H1 (cell line): Measurements from ENCODE around the gene GPR52. TPM values are rescaled to one million over a fixed set of nuclear protein-coding genes. Genes with fewer than 3 reads are reported as not detected.
A peak's percentile ranks its signal among the peaks of the same experiment; 100 is the strongest.

Experiments
- CTCF ChIA-PET: fragments of 300-600 bp; sonication (Branson Sonifier 250); formaldehyde crosslinking; loops from one replicate; lab custom pipeline; 2021; ENCODE audit not compliant: partially characterized antibody; lab: Charles Lee
- POLR2A ChIA-PET: fragments of 300-600 bp; sonication (Branson Sonifier 250); formaldehyde crosslinking; loops from one replicate; lab custom pipeline; 2021; ENCODE audit warnings: inconsistent platforms; ENCODE audit not compliant: partially characterized antibody; lab: Charles Lee
- DNase-seq, 2 experiments: peaks; one replicate each; pipeline versions ENCODE4 v3.0.0 to v3.0.0-alpha.2; 2010 to 2022; ENCODE audit warnings: low spot score in 2 of 2, low read depth in 1 of 2, mixed read lengths in 1 of 2
- FAIRE-seq: peaks from 2 replicates; lab custom pipeline; 2011; peaks lifted over from hg19 to GRCh38; lab: Jason Lieb, UNC
- H2AFZ ChIP-seq: 2 replicates; pipeline ENCODE4 v1.8.1; 2012; ENCODE audit warnings: low read length, inconsistent platforms
- H2AK5ac ChIP-seq: 2 replicates; pipeline ENCODE4 v1.6.1; 2013; ENCODE audit warnings: low read depth, low read length
- H2BK120ac ChIP-seq: replicated peaks from 2 replicates; pipeline ENCODE3; 2013; ENCODE audit warnings: low read depth, low read length, inconsistent platforms
- H2BK12ac ChIP-seq: 2 replicates; pipeline ENCODE4 v1.6.1; 2013; ENCODE audit warnings: low read depth, low read length
- H2BK15ac ChIP-seq: 2 replicates; pipeline ENCODE4 v1.6.1; 2013; ENCODE audit warnings: low read length
- H2BK20ac ChIP-seq: 2 replicates; pipeline ENCODE4 v1.6.1; 2013; ENCODE audit warnings: low read length
- H2BK5ac ChIP-seq: 2 replicates; pipeline ENCODE4 v1.6.1; 2013; ENCODE audit warnings: low read depth, low read length
- H3K14ac ChIP-seq: 2 replicates; pipeline ENCODE4 v1.6.1; 2013; ENCODE audit warnings: inconsistent platforms; ENCODE audit not compliant: insufficient read length
- H3K18ac ChIP-seq: 2 replicates; pipeline ENCODE4 v1.6.1; 2013; ENCODE audit warnings: low read length; ENCODE audit errors: extremely low read depth
- H3K23ac ChIP-seq: 2 replicates; pipeline ENCODE4 v1.6.1; 2013; ENCODE audit warnings: inconsistent platforms; ENCODE audit not compliant: insufficient read length
- H3K23me2 ChIP-seq: 2 replicates; pipeline ENCODE4 v1.6.1; 2013; ENCODE audit warnings: low read depth, low read length
- H3K27ac ChIP-seq: 2 replicates; pipeline ENCODE4 v1.6.1; 2011; ENCODE audit warnings: low read depth, low read length, inconsistent platforms
- H3K27me3 ChIP-seq, 4 experiments: replicated peaks in 1 of 4; 1 replicate in 1 of 4; 2 replicates in 3 of 4; pipeline versions ENCODE4 v1.6.1 to v1.8.1; 2011 to 2013; ENCODE audit warnings: low read length in 3 of 4, mild to moderate bottlenecking in 3 of 4, inconsistent platforms in 2 of 4, mixed read lengths in 2 of 4, moderate library complexity in 1 of 4; ENCODE audit not compliant: control insufficient read depth in 3 of 4, insufficient read depth in 3 of 4; ENCODE audit errors: extremely low read depth in 1 of 4
- H3K36me3 ChIP-seq, 4 experiments: 2 replicates each; pipeline versions ENCODE4 v1.6.1 to v1.8.1; 2011 to 2013; ENCODE audit warnings: mild to moderate bottlenecking in 4 of 4, low read length in 3 of 4, moderate library complexity in 2 of 4, control low read depth in 1 of 4, inconsistent platforms in 1 of 4; ENCODE audit not compliant: insufficient read depth in 4 of 4, control insufficient read depth in 2 of 4
- H3K4ac ChIP-seq: replicated peaks from 2 replicates; pipeline ENCODE3; 2013; ENCODE audit warnings: low read length, low read depth, mixed read lengths, inconsistent platforms; ENCODE audit not compliant: insufficient read length
- H3K4me1 ChIP-seq, 4 experiments: replicated peaks in 1 of 4; 1 replicate in 1 of 4; 2 replicates in 3 of 4; pipeline versions ENCODE4 v1.6.1 to v1.8.1; 2011 to 2013; ENCODE audit warnings: low read length in 3 of 4, inconsistent platforms in 2 of 4, mixed read lengths in 1 of 4; ENCODE audit not compliant: insufficient read depth in 4 of 4, control insufficient read depth in 3 of 4
- H3K4me2 ChIP-seq, 2 experiments: 2 replicates each; pipeline versions ENCODE4 v1.6.1 to v1.8.1; 2011 to 2013; ENCODE audit warnings: low read depth in 2 of 2, low read length in 2 of 2, control low read depth in 1 of 2, inconsistent platforms in 1 of 2, mild to moderate bottlenecking in 1 of 2; ENCODE audit not compliant: insufficient read depth in 1 of 2
- H3K4me3 ChIP-seq, 4 experiments: fragments of 200-600, 300-600 bp in 1 of 4; sonication (generic), shearing (Covaris generic), sonication (Bioruptor Twin) in 1 of 4; 2 replicates each; pipeline versions ENCODE4 v1.5.1 to v1.8.1; 2011 to 2016; ENCODE audit warnings: low read length in 4 of 4, low read depth in 3 of 4, control low read depth in 2 of 4, inconsistent platforms in 2 of 4, mild to moderate bottlenecking in 2 of 4, mixed read lengths in 1 of 4, moderate library complexity in 1 of 4; ENCODE audit not compliant: insufficient read depth in 2 of 4; ENCODE audit errors: extremely low read depth in 1 of 4
- H3K56ac ChIP-seq: replicated peaks from 2 replicates; pipeline ENCODE3; 2013; ENCODE audit warnings: low read depth, mild to moderate bottlenecking, mixed read lengths, low read length, inconsistent platforms; ENCODE audit not compliant: insufficient read length
- H3K79me1 ChIP-seq: 2 replicates; pipeline ENCODE4 v1.6.1; 2013; ENCODE audit warnings: low read depth, low read length, control low read depth
- H3K79me2 ChIP-seq, 2 experiments: 2 replicates each; pipeline versions ENCODE4 v1.6.1 to v1.8.1; 2012 to 2013; ENCODE audit warnings: low read length in 2 of 2, mild to moderate bottlenecking in 2 of 2, inconsistent platforms in 1 of 2; ENCODE audit not compliant: insufficient read depth in 2 of 2, control insufficient read depth in 1 of 2
- H3K9ac ChIP-seq, 4 experiments: replicated peaks in 1 of 4; 1 replicate in 1 of 4; 2 replicates in 3 of 4; pipeline versions ENCODE4 v1.6.1 to v1.8.1; 2011 to 2013; ENCODE audit warnings: low read depth in 3 of 4, low read length in 3 of 4, control low read depth in 2 of 4, mild to moderate bottlenecking in 2 of 4, moderate library complexity in 2 of 4, inconsistent platforms in 1 of 4; ENCODE audit errors: extremely low read depth in 1 of 4
- H3K9me3 ChIP-seq, 2 experiments: 2 replicates each; pipeline versions ENCODE4 v1.6.1 to v1.8.1; 2012 to 2013; ENCODE audit warnings: mild to moderate bottlenecking in 2 of 2, moderate library complexity in 2 of 2, control low read depth in 1 of 2, inconsistent platforms in 1 of 2, low read depth in 1 of 2, low read length in 1 of 2, mixed read lengths in 1 of 2; ENCODE audit not compliant: insufficient read depth in 2 of 2
- H4K20me1 ChIP-seq, 2 experiments: replicated peaks in 1 of 2; 2 replicates each; pipeline versions ENCODE3 to v1.8.1; 2011 to 2013; ENCODE audit warnings: inconsistent platforms in 2 of 2, low read length in 2 of 2, mild to moderate bottlenecking in 1 of 2; ENCODE audit not compliant: insufficient read depth in 2 of 2, control insufficient read depth in 1 of 2
- H4K5ac ChIP-seq: 2 replicates; pipeline ENCODE4 v1.6.1; 2013; ENCODE audit warnings: low read length, low read depth, mixed read lengths, inconsistent platforms; ENCODE audit not compliant: insufficient read length
- H4K8ac ChIP-seq: 2 replicates; pipeline ENCODE4 v1.8.0; 2013; ENCODE audit warnings: mild to moderate bottlenecking, moderate library complexity, low read length, inconsistent platforms; ENCODE audit not compliant: insufficient read depth; ENCODE audit errors: extremely low read depth
- H4K91ac ChIP-seq: replicated peaks from 2 replicates; pipeline ENCODE3; 2013; ENCODE audit warnings: low read length, mixed read lengths, inconsistent platforms; ENCODE audit not compliant: insufficient read length
- CBX8 ChIP-seq: fragments of 300-800, 300-1000 bp; sonication (generic); IDR thresholded peaks from 2 replicates; pipeline ENCODE4 v1.7.1; 2016; ENCODE audit warnings: low read depth, low read length, borderline replicate concordance
- RAD21 ChIP-seq, 2 experiments: IDR thresholded peaks in 1 of 2; conservative IDR thresholded peaks in 1 of 2; 2 replicates each; pipeline ENCODE4 v1.6.1; 2011; ENCODE audit warnings: low read depth in 2 of 2, low read length in 2 of 2, improper control_type of control experiment in 1 of 2, inconsistent platforms in 1 of 2, mild to moderate bottlenecking in 1 of 2, moderate library complexity in 1 of 2
- WGBS, 2 experiments: shearing (Covaris generic) in 1 of 2; methylation state at CpG; one replicate each; pipeline versions ENCODE4 v1.1.6 to v1.1.7; 2013 to 2015; ENCODE audit warnings: low lambda C conversion rate in 2 of 2, mixed read lengths in 2 of 2, inconsistent platforms in 1 of 2, low coverage in 1 of 2, missing lambda C conversion rate in 1 of 2; ENCODE audit not compliant: insufficient replicate concordance in 2 of 2, insufficient coverage in 1 of 2, insufficient read length in 1 of 2; ENCODE audit errors: extremely low coverage in 1 of 2, missing lambda C conversion rate in 1 of 2; 5-methylcytosine and 5-hydroxymethylcytosine counted together
- polyA plus RNA-seq, 7 experiments: library from polyadenylated mRNA; depleted of rRNA in 3 of 7; stranded (reverse) in 5 of 7; unstranded in 2 of 7; fragments of >200 nt in 5 of 7; fragments of 200-250 nt in 2 of 7; gene quantifications; 1 replicate in 5 of 7; 2 replicates in 1 of 7; 4 replicates in 1 of 7; pipeline versions ENCODE4 v1.2.1 to v1.2.3, GENCODE V29; 2011 to 2013; ENCODE audit warnings: missing spikeins in 2 of 7, mixed read lengths in 2 of 7
- total RNA-seq: library from RNA; stranded (reverse); fragmentation: NEBNext Ultra II Directional; extraction: Animal tissue kit (Norgen Biotek cat#: 25700); gene quantifications from 2 replicates; pipeline ENCODE4 v1.2.1, GENCODE V29; 2021
- TF ChIP-seq, protein P1 (sequence below), 3 experiments: IDR thresholded peaks; 1 replicate in 2 of 3; 2 replicates in 1 of 3; pipeline versions ENCODE4 v1.5.1 to v1.6.1; 2011; ENCODE audit warnings: low read length in 3 of 3, mild to moderate bottlenecking in 3 of 3, inconsistent platforms in 2 of 3, low read depth in 1 of 3, moderate library complexity in 1 of 3; ENCODE audit not compliant: insufficient read depth in 1 of 3; ENCODE audit errors: control extremely low read depth in 1 of 3

GPR52 gene
- total and polyA plus RNA-seq, 2 of the 8 experiments (the other 6 are each of a cell fraction or from before 2014, with no cell fraction given), result 0.24 to 0.63 TPM

DNA sequence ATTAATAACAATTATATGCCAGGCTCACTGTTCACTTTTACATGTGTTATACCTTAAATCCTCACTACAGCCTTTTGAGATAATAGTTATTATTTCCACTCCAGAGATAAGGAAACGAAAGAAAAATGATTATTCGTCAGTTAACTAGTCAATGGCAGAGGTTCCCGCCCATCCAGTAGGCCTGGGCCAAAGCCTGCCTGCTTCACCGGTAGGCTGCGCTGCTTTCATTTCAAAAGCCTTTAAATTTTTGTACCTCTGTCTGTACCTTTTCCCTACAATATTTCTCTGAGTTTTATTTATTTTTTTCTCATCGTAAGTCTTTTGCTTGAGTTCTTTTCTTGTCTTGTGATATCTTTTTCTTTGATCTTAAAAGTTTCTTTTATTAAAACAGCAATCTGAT, 3.6 kb downstream of the GPR52 start:
- Histone ChIP-seq H3K36me3 (no peaks in the 10 kb centered on the region), H4K5ac (no peak overlapping the region), H4K8ac (no peak overlapping the region), H3K4me3 (no peak overlapping the region), H3K56ac (no peak overlapping the region), H3K18ac (no peak overlapping the region), H4K91ac (no peak overlapping the region), H3K9ac (no peak overlapping the region), H4K20me1 (no peaks in the 10 kb centered on the region), H3K27ac (no peak overlapping the region), H2BK120ac (no peak overlapping the region), H3K23ac (no peak overlapping the region), H3K79me2 (no peaks in the 10 kb centered on the region), H3K4me2 (no peak overlapping the region), H3K9me3 (no peaks in the 10 kb centered on the region), H2AFZ (no peak overlapping the region), H3K14ac (no peak overlapping the region), H2AK5ac (no peak overlapping the region), H3K4me1 (peaks cover 0 to 6% (median 3%) of the 10 kb centered on the region in 4 experiments; a peak in 1 of 7 replicates), H2BK20ac (no peak overlapping the region), H2BK12ac (no peak overlapping the region), H2BK15ac (no peak overlapping the region), H3K79me1 (no peaks in the 10 kb centered on the region), H3K4ac (no peak overlapping the region), H3K27me3 (no peaks in the 10 kb centered on the region), H3K23me2 (no peaks in the 10 kb centered on the region), H2BK5ac (no peak overlapping the region)
- 85% methylated on average over 6 of the region's 6 CpGs; no CpG with 5 or more reads in 1 of the 2 experiments for WGBS, 2 experiments
- no peak for TF ChIP-seq CBX8
- TF ChIP-seq RAD21 (IDR thresholded peaks at IDR 0.05 in 1 of 2, conservative IDR thresholded peaks at IDR 0.05 in 1 of 2; ENCODE audit: low read depth in 2 of 2, low read length in 2 of 2), result peak; percentile 38 to 41
- TF ChIP-seq, protein P1, sequence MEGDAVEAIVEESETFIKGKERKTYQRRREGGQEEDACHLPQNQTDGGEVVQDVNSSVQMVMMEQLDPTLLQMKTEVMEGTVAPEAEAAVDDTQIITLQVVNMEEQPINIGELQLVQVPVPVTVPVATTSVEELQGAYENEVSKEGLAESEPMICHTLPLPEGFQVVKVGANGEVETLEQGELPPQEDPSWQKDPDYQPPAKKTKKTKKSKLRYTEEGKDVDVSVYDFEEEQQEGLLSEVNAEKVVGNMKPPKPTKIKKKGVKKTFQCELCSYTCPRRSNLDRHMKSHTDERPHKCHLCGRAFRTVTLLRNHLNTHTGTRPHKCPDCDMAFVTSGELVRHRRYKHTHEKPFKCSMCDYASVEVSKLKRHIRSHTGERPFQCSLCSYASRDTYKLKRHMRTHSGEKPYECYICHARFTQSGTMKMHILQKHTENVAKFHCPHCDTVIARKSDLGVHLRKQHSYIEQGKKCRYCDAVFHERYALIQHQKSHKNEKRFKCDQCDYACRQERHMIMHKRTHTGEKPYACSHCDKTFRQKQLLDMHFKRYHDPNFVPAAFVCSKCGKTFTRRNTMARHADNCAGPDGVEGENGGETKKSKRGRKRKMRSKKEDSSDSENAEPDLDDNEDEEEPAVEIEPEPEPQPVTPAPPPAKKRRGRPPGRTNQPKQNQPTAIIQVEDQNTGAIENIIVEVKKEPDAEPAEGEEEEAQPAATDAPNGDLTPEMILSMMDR (IDR thresholded peaks at IDR 0.05; ENCODE audit: control extremely low read depth in 1 of 3, insufficient read depth in 1 of 3, low read depth in 1 of 3, low read length in 3 of 3), result peak in 2 of 3 experiments; percentile 11 to 19; a peak in 3 of 4 replicates
- POLR2A ChIA-PET, result no interaction called here
- CTCF ChIA-PET, result interaction anchor here (1.0 to 2.2 kb wide), 3 partner anchors 16 to 43 kb away, joined by 3 to 7 read pairs (median 3); no protein-coding TSS in a partner anchor
- FAIRE-seq (no peak), DNase-seq (no peak)
